Transverse colon (tissue), 4 donors: Measurements from ENCODE around the gene GMPR. TPM values are rescaled to one million over a fixed set of nuclear protein-coding genes. Genes with fewer than 3 reads are reported as not detected.

Experiments
- DNase-seq: peaks from one replicate; pipeline ENCODE4 v3.0.0-alpha.2; 2019
- H3K27ac ChIP-seq, 4 donors: fragments of 200-600 bp; sonication (generic); 2 replicates each; pipeline ENCODE4 v1.5.1; 2016 to 2018; ENCODE audit warnings: inconsistent platforms in 4 of 4
- H3K27me3 ChIP-seq: fragments of 200-600 bp; sonication (generic); 2 replicates; pipeline ENCODE4 v1.5.1; 2017; ENCODE audit warnings: inconsistent platforms
- H3K36me3 ChIP-seq, 4 donors: fragments of 200-600 bp; sonication (generic); 2 replicates each; pipeline ENCODE4 v1.5.1; 2017 to 2019; ENCODE audit warnings: inconsistent platforms in 4 of 4
- H3K4me1 ChIP-seq, 4 donors: fragments of 200-600 bp; sonication (generic); 2 replicates each; pipeline ENCODE4 v1.5.1; 2017 to 2020; ENCODE audit warnings: inconsistent platforms in 4 of 4
- H3K4me3 ChIP-seq, 4 donors: fragments of 200-600 bp; sonication (generic); 1 replicate in 1 of 4; 2 replicates in 3 of 4; pipeline versions ENCODE4 v1.5.1 to v1.6.1; 2017 to 2019; ENCODE audit warnings: inconsistent platforms in 4 of 4
- H3K9me3 ChIP-seq, 2 donors: fragments of 200-600 bp; sonication (generic); 2 replicates each; pipeline ENCODE4 v1.5.1; 2017 to 2019; ENCODE audit warnings: inconsistent platforms in 2 of 2
- EP300 ChIP-seq: sonication (generic); formaldehyde crosslinking; IDR thresholded peaks from one replicate; pipeline ENCODE4 v1.6.1; 2017; ENCODE audit warnings: antibody characterized with exemption, low read depth
- POLR2A ChIP-seq: fragments of 450-650 bp; IDR thresholded peaks from one replicate; pipeline ENCODE4 v1.6.1; 2016; ENCODE audit warnings: antibody characterized with exemption, mild to moderate bottlenecking, moderate library complexity
- POLR2AphosphoS5 ChIP-seq, 3 donors: sonication (generic); formaldehyde crosslinking; IDR thresholded peaks; one replicate each; pipeline ENCODE4 v1.6.1; 2016; ENCODE audit warnings: antibody characterized with exemption in 3 of 3
- WGBS, 2 donors: methylation state at CpG; one replicate each; pipeline ENCODE4 v1.1.5; 2018; ENCODE audit warnings: low coverage in 1 of 2; 5-methylcytosine and 5-hydroxymethylcytosine counted together
- in situ Hi-C, 4 donors: fragments of 200-750 bp; cut with MboI; loops; one replicate each; pipeline versions ENCODE4 v1.15.0 to v1.15.1; 2017; ENCODE audit warnings: low sequenced_read_pairs in 3 of 4, low pct_ligation_motif_present in 1 of 4, low pct_unique_long_range_greater_than_20kb in 1 of 4
- intact Hi-C: fragments of 100-400 bp; cut with DNase I; formaldehyde crosslinking; loops from one replicate; pipeline ENCODE4 v1.15.1; 2023; ENCODE audit warnings: low total_unique reads
- total RNA-seq, 4 donors: library from RNA; depleted of rRNA; stranded (reverse); fragments of >200 nt; gene quantifications; one replicate each; pipeline ENCODE4 v1.1.0, GENCODE V29; 2016
- TF ChIP-seq, protein P1 (sequence below), 5 experiments: fragments of 200-600 bp in 3 of 5; fragments of 450-650 bp in 2 of 5; sonication (generic) in 3 of 5; IDR thresholded peaks; 1 replicate in 2 of 5; 2 replicates in 3 of 5; pipeline ENCODE4 v1.5.1; 2016 to 2017; ENCODE audit warnings: antibody characterized with exemption in 5 of 5, inconsistent platforms in 3 of 5, mild to moderate bottlenecking in 2 of 5, moderate library complexity in 1 of 5

The GMPR gene
- total RNA-seq, 4 donors from 2014 or later = 4.4 to 5.1 (median 4.5) TPM; not detected in 1

DNA sequence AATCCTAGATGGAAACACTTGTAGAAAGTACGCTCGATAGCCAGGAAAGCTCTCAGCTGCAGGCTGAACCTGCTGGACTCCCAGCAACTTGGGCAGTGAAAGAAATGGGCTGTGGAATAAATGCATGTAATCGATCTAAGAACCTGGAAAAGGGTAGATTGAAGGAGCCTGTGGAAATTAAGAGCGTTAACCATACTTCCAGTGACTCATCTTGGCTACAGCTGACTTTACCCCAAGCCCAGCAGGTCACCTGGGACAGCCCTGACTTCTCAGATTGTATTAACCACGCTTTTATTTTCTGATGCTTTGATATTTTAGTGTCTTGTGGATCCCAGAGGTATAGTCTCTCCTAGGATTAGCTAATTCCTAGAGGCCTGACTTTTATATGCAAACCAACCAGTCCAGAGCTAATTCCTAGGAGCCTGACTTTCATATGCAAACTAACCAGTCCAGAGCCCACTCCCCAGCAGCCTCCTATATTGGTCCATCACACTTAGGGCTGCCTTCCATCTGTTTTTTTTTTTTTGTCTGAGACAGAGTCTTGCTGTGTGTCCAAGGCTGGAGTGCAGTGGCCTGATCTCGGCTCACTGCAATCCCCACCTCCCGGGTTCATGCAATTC, 86.3 kb downstream of the GMPR start:
- in situ Hi-C loops = loop anchor here in 3 of 4 donors (25.0 kb wide), 3 partner anchors 188 to 638 kb away; partner anchors contain the start of gene ATXN1 (in 1 of the 3)
- intact Hi-C loops = no loop called here

GRCh38 chr6:16326531-16326930, 88.1 kb downstream of the GMPR start:
- TF ChIP-seq EP300 (no peak), POLR2A (no peak), POLR2AphosphoS5 (IDR thresholded peaks at IDR 0.05) (no peak)
- TF ChIP-seq, protein P1, sequence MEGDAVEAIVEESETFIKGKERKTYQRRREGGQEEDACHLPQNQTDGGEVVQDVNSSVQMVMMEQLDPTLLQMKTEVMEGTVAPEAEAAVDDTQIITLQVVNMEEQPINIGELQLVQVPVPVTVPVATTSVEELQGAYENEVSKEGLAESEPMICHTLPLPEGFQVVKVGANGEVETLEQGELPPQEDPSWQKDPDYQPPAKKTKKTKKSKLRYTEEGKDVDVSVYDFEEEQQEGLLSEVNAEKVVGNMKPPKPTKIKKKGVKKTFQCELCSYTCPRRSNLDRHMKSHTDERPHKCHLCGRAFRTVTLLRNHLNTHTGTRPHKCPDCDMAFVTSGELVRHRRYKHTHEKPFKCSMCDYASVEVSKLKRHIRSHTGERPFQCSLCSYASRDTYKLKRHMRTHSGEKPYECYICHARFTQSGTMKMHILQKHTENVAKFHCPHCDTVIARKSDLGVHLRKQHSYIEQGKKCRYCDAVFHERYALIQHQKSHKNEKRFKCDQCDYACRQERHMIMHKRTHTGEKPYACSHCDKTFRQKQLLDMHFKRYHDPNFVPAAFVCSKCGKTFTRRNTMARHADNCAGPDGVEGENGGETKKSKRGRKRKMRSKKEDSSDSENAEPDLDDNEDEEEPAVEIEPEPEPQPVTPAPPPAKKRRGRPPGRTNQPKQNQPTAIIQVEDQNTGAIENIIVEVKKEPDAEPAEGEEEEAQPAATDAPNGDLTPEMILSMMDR (IDR thresholded peaks at IDR 0.05) = no peak
- Histone ChIP-seq H3K4me3 (no peak overlapping the region), H3K9me3 (no peaks in the 10 kb centered on the region), H3K4me1 (peaks cover 3 to 20% (median 4%) of the 10 kb centered on the region in 4 donors), H3K36me3 (peaks cover 0 to 7% (median 0%) of the 10 kb centered on the region in 4 donors), H3K27me3 (no peaks in the 10 kb centered on the region), H3K27ac (no peak overlapping the region)
- 94 to 100% methylated on average over 14 to 22 of the region's 22 CpGs for WGBS, 2 donors
- intact Hi-C loops = no loop called here
- no peak for DNase-seq
- in situ Hi-C loops = loop anchor here in 3 of 4 donors (25.0 kb wide), 3 partner anchors 186 to 636 kb away; partner anchors contain the start of gene ATXN1 (in 1 of the 3)

More for the DNA sequence above, 86.3 kb downstream of the GMPR start:
- TF ChIP-seq POLR2AphosphoS5 (IDR thresholded peaks at IDR 0.05) (no peak), EP300 (no peak), POLR2A (no peak)
- TF ChIP-seq, protein P1 (IDR thresholded peaks at IDR 0.05) = no peak
- H3K4me3 ChIP-seq = no peak overlapping the region
- H3K27me3 ChIP-seq = no peaks in the 10 kb centered on the region
- no peaks in the 10 kb centered on the region for H3K9me3 ChIP-seq
- peaks cover 0 to 7% (median 0%) of the 10 kb centered on the region in 4 donors for H3K36me3 ChIP-seq
- DNase-seq = no peak
- H3K4me1 ChIP-seq = peaks cover 17 to 32% (median 18%) of the 10 kb centered on the region in 4 donors
- H3K27ac ChIP-seq = no peak overlapping the region
- WGBS, 2 donors = 84 to 89% methylated on average over 7 of the region's 7 CpGs

DNA sequence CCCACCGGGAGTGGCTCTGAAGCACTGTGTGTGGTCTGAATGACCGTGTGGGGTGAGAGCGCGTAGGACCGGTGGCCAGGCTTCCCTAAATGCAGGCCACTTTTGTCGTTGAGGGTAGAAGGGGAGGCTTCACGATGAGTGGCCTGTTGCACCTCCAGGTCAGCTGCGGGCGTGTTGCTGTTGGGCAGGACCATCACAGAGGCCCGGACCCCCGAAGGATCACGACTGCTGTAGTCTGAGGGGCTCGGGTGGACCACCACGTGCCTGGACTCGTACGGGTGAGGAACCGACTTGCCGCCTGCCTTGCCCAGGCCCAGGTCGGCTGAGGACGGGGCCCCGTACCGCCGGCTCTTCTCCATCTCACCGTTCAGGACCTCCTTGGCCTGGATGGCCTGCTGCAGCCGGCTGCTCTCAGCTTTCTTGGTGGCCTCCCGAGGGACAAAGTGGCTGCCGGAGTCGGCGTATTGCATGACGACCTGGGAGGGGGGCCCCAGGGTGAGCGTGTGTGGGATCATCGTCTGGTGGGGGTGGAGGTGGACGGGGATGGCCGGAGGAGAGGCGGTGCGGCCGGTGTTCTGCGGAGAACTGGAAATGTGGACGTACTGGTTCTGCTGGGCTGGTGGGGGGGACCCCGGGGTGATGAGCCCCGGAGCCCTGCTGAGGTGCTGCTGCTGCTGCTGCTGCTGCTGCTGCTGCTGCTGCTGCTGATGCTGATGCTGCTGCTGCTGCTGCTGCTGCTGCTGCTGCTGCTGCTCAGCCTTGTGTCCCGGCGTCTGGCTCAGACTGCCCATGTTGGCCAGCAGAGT, 88.8 kb downstream of the GMPR start:
- H3K27me3 ChIP-seq = no peaks in the 10 kb centered on the region
- no peak overlapping the region for H3K4me3 ChIP-seq
- intact Hi-C loops = no loop called here
- peaks cover 0 to 7% (median 0%) of the 10 kb centered on the region in 4 donors for H3K36me3 ChIP-seq
- 95% methylated on average over 42 of the region's 43 CpGs; no CpG with 5 or more reads in 1 of the 2 donors for WGBS, 2 donors
- in situ Hi-C loops = loop anchor here in 3 of 4 donors (25.0 kb wide), 3 partner anchors 185 to 635 kb away; partner anchors contain the start of gene ATXN1 (in 1 of the 3)
- no peak for TF ChIP-seq EP300
- TF ChIP-seq, protein P1 (IDR thresholded peaks at IDR 0.05) = no peak
- no peak for TF ChIP-seq POLR2A
- TF ChIP-seq POLR2AphosphoS5 (IDR thresholded peaks at IDR 0.05) = no peak
- H3K27ac ChIP-seq = no peak overlapping the region
- peaks cover 8 to 20% (median 9%) of the 10 kb centered on the region in 4 donors for H3K4me1 ChIP-seq
- H3K9me3 ChIP-seq = no peaks in the 10 kb centered on the region
- no peak for DNase-seq

DNA sequence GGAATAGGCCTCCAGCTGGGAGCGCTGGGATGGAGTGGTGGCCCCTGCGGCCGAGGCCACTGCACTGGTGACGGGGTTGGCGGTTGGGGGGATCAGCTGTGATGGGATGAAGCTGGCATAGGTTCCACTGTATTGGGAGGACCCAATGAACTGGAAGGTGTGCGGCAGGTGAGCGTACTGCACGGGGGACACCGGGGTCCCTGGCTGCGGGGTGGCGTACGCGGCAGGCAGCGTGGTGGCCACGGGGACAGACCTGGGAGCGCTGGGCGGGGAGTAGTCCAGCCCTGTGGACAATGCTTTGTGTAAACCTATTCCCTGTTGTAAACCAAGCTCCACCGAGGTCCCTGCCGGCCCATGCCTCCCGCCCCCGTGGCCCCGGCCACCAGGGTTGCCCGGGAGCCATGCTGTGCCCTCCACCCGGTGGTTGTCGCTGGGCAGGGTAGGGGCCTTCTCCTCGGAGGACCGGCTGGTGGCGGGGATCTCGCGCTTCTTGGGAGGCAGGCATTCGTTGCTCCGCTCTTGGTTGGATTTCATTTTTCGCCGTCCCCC, 89.5 kb downstream of the GMPR start:
- WGBS, 2 donors = 93 to 100% methylated on average over 4 to 33 of the region's 34 CpGs
- DNase-seq = no peak
- TF ChIP-seq POLR2AphosphoS5 (IDR thresholded peaks at IDR 0.05) (no peak), EP300 (no peak), POLR2A (no peak)
- TF ChIP-seq, protein P1 (IDR thresholded peaks at IDR 0.05) = no peak
- intact Hi-C loops (no loop called here), in situ Hi-C loops (loop anchor here in 3 of 4 donors (25.0 kb wide), 3 partner anchors 184 to 634 kb away; partner anchors contain the start of gene ATXN1 (in 1 of the 3))
- Histone ChIP-seq H3K9me3 (no peaks in the 10 kb centered on the region), H3K4me1 (peaks cover 6 to 20% (median 12%) of the 10 kb centered on the region in 4 donors), H3K36me3 (peaks cover 0 to 7% (median 0%) of the 10 kb centered on the region in 4 donors), H3K27me3 (no peaks in the 10 kb centered on the region), H3K4me3 (no peak overlapping the region), H3K27ac (no peak overlapping the region)
